ENCODE data around the gene COG3. TPM values are rescaled to one million over a fixed set of nuclear protein-coding genes. Genes with fewer than 3 reads are reported as not detected.
A peak's percentile ranks its signal among the peaks of the same experiment; 100 is the strongest.

Gene COG3
- total RNA-seq, 1 experiment from 2014 or later = 17.6 TPM

GRCh38 chr13:45473627-45474026, 8.9 kb downstream of the COG3 start:
- H3K9me3 ChIP-seq (ENCODE audit: control insufficient read depth in 1 of 2, insufficient read depth in 1 of 2, low read depth in 1 of 2, low read length in 2 of 2) = no peaks in the 10 kb centered on the region
- no peak overlapping the region for H3K27ac ChIP-seq (ENCODE audit: low read depth, low read length)
- no peak for DNase-seq (ENCODE audit: low read depth, low spot score)
- no peaks in the 10 kb centered on the region for H3K4me1 ChIP-seq (ENCODE audit: control insufficient read depth in 1 of 2, insufficient read depth in 2 of 2, low read length in 2 of 2)
- no peak overlapping the region for H3K4me2 ChIP-seq (ENCODE audit: low read length)
- peaks cover 62% of the 10 kb centered on the region for H3K79me2 ChIP-seq (ENCODE audit: insufficient read depth, low read length)
- H3K9ac ChIP-seq (ENCODE audit: low read length) = no peak overlapping the region
- RAD21 ChIA-PET (ENCODE audit: low non-redundant PET in 1 of 2, low total read pairs in 2 of 2, uncharacterized antibody in 2 of 2, unreplicated experiment in 2 of 2) = no interaction called here
- H4K20me1 ChIP-seq (ENCODE audit: insufficient read depth) = no peaks in the 10 kb centered on the region
- no peak overlapping the region for H3K4me3 ChIP-seq (replicated peaks in 1 of 2; ENCODE audit: low read depth in 1 of 2, low read length in 2 of 2)
- POLR2A ChIA-PET = no interaction called here
- ATAC-seq = peak; percentile 72
- BruUV-seq (replicated peaks) = no TSS peak
- intact Hi-C loops (cut with micrococcal nuclease) = no loop called here
- CTCF ChIA-PET = no interaction called here
- H3K27me3 ChIP-seq (ENCODE audit: insufficient read depth, low read length) = no peaks in the 10 kb centered on the region
- no peaks in the 10 kb centered on the region for H3K9me2 ChIP-seq (ENCODE audit: insufficient read depth)
- no peak for TF ChIP-seq POLR2A (IDR thresholded peaks at IDR 0.05; ENCODE audit: borderline replicate concordance, extremely low read depth, insufficient read depth, insufficient read length)
- TF ChIP-seq, protein P1, sequence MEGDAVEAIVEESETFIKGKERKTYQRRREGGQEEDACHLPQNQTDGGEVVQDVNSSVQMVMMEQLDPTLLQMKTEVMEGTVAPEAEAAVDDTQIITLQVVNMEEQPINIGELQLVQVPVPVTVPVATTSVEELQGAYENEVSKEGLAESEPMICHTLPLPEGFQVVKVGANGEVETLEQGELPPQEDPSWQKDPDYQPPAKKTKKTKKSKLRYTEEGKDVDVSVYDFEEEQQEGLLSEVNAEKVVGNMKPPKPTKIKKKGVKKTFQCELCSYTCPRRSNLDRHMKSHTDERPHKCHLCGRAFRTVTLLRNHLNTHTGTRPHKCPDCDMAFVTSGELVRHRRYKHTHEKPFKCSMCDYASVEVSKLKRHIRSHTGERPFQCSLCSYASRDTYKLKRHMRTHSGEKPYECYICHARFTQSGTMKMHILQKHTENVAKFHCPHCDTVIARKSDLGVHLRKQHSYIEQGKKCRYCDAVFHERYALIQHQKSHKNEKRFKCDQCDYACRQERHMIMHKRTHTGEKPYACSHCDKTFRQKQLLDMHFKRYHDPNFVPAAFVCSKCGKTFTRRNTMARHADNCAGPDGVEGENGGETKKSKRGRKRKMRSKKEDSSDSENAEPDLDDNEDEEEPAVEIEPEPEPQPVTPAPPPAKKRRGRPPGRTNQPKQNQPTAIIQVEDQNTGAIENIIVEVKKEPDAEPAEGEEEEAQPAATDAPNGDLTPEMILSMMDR (IDR thresholded peaks at IDR 0.05 in 2 of 3, conservative IDR thresholded peaks at IDR 0.05 in 1 of 3; ENCODE audit: borderline replicate concordance in 1 of 3, insufficient read depth in 1 of 3, low read depth in 2 of 3, low read length in 2 of 3) = peak in 2 of 3 experiments; percentile 48 to 50; a peak in 4 of 6 replicates
- H3K36me3 ChIP-seq (ENCODE audit: control insufficient read depth in 1 of 2, insufficient read depth in 2 of 2, low read length in 2 of 2) = no peaks in the 10 kb centered on the region; a peak in 1 of 4 replicates
- no peak overlapping the region for H2AFZ ChIP-seq (ENCODE audit: low read depth, low read length, poor library complexity, severe bottlenecking)

DNA sequence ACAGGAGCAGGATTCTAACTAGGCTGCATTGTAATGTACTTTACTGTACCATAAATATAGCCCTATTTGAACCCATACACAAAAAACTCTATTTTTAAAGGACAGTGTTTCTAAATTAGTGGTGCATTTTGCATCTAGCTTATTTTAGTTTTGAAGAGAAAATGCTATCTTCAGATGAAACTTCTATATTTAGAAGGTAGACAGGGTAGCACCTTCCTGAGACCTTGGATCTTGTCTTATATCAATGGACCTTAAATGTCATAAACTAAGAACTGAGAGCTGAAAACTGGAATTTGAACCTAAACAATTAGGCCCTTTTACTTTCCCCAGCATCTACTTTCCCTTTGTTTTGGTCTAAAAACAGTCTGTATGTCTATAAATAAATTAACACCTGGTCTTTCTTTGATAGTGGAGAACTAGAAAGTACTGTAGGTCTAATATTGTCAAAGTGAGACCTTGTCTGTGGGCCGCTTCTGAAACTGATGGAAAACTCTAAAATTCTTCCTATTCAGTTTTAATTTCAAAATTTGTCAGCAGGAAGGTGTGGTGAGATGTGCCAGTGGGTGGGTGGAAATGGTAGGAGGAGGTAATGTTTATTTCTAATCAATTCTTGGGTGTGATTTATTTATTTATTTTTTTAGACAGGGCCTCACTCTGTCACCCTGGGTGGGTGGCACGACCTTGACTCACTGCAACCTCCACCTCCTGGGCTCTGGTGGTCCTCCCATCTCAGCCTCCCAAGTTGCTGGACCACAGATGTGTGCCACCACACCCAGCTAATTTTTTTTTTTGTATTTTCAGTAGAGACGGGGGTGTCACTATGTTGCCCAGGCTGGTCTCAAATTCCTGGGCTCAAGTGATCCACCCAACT, 10.1 kb downstream of the COG3 start:
- H4K20me1 ChIP-seq (ENCODE audit: insufficient read depth) = no peaks in the 10 kb centered on the region
- RAD21 ChIA-PET (ENCODE audit: low non-redundant PET in 1 of 2, low total read pairs in 2 of 2, uncharacterized antibody in 2 of 2, unreplicated experiment in 2 of 2) = no interaction called here
- H2AFZ ChIP-seq (ENCODE audit: low read depth, low read length, poor library complexity, severe bottlenecking) = no peak overlapping the region
- CTCF ChIA-PET = no interaction called here
- H3K27ac ChIP-seq (ENCODE audit: low read depth, low read length) = no peak overlapping the region
- POLR2A ChIA-PET = no interaction called here
- no peaks in the 10 kb centered on the region for H3K4me1 ChIP-seq (ENCODE audit: control insufficient read depth in 1 of 2, insufficient read depth in 2 of 2, low read length in 2 of 2)
- intact Hi-C loops (cut with micrococcal nuclease) = no loop called here
- H3K36me3 ChIP-seq (ENCODE audit: control insufficient read depth in 1 of 2, insufficient read depth in 2 of 2, low read length in 2 of 2) = no peaks in the 10 kb centered on the region; a peak in 1 of 4 replicates
- no peak overlapping the region for H3K4me2 ChIP-seq (ENCODE audit: low read length)
- DNase-seq (ENCODE audit: low read depth, low spot score) (no peak), ATAC-seq (no peak)
- no TSS peak for BruUV-seq (replicated peaks)
- no peaks in the 10 kb centered on the region for H3K9me3 ChIP-seq (ENCODE audit: control insufficient read depth in 1 of 2, insufficient read depth in 1 of 2, low read depth in 1 of 2, low read length in 2 of 2)
- no peak overlapping the region for H3K9ac ChIP-seq (ENCODE audit: low read length)
- no peak overlapping the region for H3K4me3 ChIP-seq (replicated peaks in 1 of 2; ENCODE audit: low read depth in 1 of 2, low read length in 2 of 2)
- H3K9me2 ChIP-seq (ENCODE audit: insufficient read depth) = no peaks in the 10 kb centered on the region
- H3K27me3 ChIP-seq (ENCODE audit: insufficient read depth, low read length) = no peaks in the 10 kb centered on the region
- H3K79me2 ChIP-seq (ENCODE audit: insufficient read depth, low read length) = peaks cover 51% of the 10 kb centered on the region
- TF ChIP-seq, protein P1 (IDR thresholded peaks at IDR 0.05 in 2 of 3, conservative IDR thresholded peaks at IDR 0.05 in 1 of 3; ENCODE audit: borderline replicate concordance in 1 of 3, insufficient read depth in 1 of 3, low read depth in 2 of 3, low read length in 2 of 3) = no peak
- TF ChIP-seq SRF (IDR thresholded peaks at IDR 0.05; ENCODE audit: low read depth) (no peak), EZH2 (IDR thresholded peaks at IDR 0.05) (no peak), JUND (IDR thresholded peaks at IDR 0.05) (no peak), CBX3 (IDR thresholded peaks at IDR 0.05; ENCODE audit: low read depth) (no peak), MAX (IDR thresholded peaks at IDR 0.05) (no peak), RAD21 (IDR thresholded peaks at IDR 0.05; ENCODE audit: low read depth) (no peak), EGR1 (IDR thresholded peaks at IDR 0.05; ENCODE audit: low read depth) (no peak)
- TF ChIP-seq, protein P2, sequence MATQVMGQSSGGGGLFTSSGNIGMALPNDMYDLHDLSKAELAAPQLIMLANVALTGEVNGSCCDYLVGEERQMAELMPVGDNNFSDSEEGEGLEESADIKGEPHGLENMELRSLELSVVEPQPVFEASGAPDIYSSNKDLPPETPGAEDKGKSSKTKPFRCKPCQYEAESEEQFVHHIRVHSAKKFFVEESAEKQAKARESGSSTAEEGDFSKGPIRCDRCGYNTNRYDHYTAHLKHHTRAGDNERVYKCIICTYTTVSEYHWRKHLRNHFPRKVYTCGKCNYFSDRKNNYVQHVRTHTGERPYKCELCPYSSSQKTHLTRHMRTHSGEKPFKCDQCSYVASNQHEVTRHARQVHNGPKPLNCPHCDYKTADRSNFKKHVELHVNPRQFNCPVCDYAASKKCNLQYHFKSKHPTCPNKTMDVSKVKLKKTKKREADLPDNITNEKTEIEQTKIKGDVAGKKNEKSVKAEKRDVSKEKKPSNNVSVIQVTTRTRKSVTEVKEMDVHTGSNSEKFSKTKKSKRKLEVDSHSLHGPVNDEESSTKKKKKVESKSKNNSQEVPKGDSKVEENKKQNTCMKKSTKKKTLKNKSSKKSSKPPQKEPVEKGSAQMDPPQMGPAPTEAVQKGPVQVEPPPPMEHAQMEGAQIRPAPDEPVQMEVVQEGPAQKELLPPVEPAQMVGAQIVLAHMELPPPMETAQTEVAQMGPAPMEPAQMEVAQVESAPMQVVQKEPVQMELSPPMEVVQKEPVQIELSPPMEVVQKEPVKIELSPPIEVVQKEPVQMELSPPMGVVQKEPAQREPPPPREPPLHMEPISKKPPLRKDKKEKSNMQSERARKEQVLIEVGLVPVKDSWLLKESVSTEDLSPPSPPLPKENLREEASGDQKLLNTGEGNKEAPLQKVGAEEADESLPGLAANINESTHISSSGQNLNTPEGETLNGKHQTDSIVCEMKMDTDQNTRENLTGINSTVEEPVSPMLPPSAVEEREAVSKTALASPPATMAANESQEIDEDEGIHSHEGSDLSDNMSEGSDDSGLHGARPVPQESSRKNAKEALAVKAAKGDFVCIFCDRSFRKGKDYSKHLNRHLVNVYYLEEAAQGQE (IDR thresholded peaks at IDR 0.05; ENCODE audit: low read depth) = no peak
